ENCODE measurements around the gene CCR5.
A peak's percentile ranks its signal among the peaks of the same experiment; 100 is the strongest.
"Not testable (repeated sequence)": the region's sequence is repeated elsewhere in the genome, so short reads cannot be mapped to it uniquely, and the experiment has no call there.

Gene CCR5

GRCh38 chr3:46370839-46371518 lies at the start of gene CCR5:
Gene CCR5 (plus strand): TSS chr3:46370946. CDS start chr3:46372903, 1,957 bp downstream.
- peak; percentile 60 for DNase-seq

- DNase-seq, result no peak
Observed at GRCh38 chr3:46321461-46322104, 49.2 kb upstream of the CCR5 start.

GRCh38 chr3:46324036-46324435 lies 46.7 kb upstream of the CCR5 start:
- no peak for DNase-seq

- no peak for DNase-seq
Observed at GRCh38 chr3:46325645-46326300, 45.0 kb upstream of the CCR5 start.

GRCh38 chr3:46330676-46331075 lies 40.1 kb upstream of the CCR5 start:
- DNase-seq, result not testable (repeated sequence)

GRCh38 chr3:46334741-46335478 lies 35.8 kb upstream of the CCR5 start:
- DNase-seq, result no peak

GRCh38 chr3:46335541-46335940 lies 35.2 kb upstream of the CCR5 start:
- DNase-seq, result no peak

- no peak for DNase-seq
Observed at GRCh38 chr3:46337911-46338310, 32.8 kb upstream of the CCR5 start.

- no peak for DNase-seq
Observed at GRCh38 chr3:46338840-46339239, 31.9 kb upstream of the CCR5 start.

- no peak for DNase-seq
Observed at GRCh38 chr3:46344476-46344875, 26.3 kb upstream of the CCR5 start.

- DNase-seq, result no peak
Observed at GRCh38 chr3:46348823-46349482, 21.8 kb upstream of the CCR5 start.

- peak; percentile 41 for DNase-seq
Observed at GRCh38 chr3:46349484-46350261, 21.1 kb upstream of the CCR5 start.

- DNase-seq, result no peak
Observed at GRCh38 chr3:46350262-46350565, 20.5 kb upstream of the CCR5 start.

- no peak for DNase-seq
Observed at GRCh38 chr3:46351646-46352045, 19.1 kb upstream of the CCR5 start.

- no peak for DNase-seq
Observed at GRCh38 chr3:46353090-46353489, 17.7 kb upstream of the CCR5 start.

GRCh38 chr3:46353647-46354410 lies 16.9 kb upstream of the CCR5 start, which contains the start of gene CCR2:
Gene CCR2 (plus strand): TSS chr3:46354111. CDS start chr3:46357528, 3,417 bp downstream.
- DNase-seq, result no peak

- no peak for DNase-seq
Observed at GRCh38 chr3:46354478-46354877, 16.3 kb upstream of the CCR5 start.

- DNase-seq, result no peak
Observed at GRCh38 chr3:46354984-46355383, 15.8 kb upstream of the CCR5 start.

- DNase-seq, result no peak
Observed at GRCh38 chr3:46356276-46356675, 14.5 kb upstream of the CCR5 start.

- DNase-seq, result no peak
Observed at GRCh38 chr3:46356909-46357308, 13.8 kb upstream of the CCR5 start.

GRCh38 chr3:46358466-46358865 lies 12.3 kb upstream of the CCR5 start:
- no peak for DNase-seq
